Measurements from ENCODE around the gene SLF1. TPM values are rescaled to one million over a fixed set of nuclear protein-coding genes. Genes with fewer than 3 reads are reported as not detected.

Gene SLF1
- total RNA-seq, 3 donors from 2014 or later = 6.7 to 12.9 (median 8.5) TPM

- H3K27ac ChIP-seq = no peak overlapping the region
- no peak overlapping the region for H3K4me3 ChIP-seq
- H3K36me3 ChIP-seq = no peaks in the 10 kb centered on the region
- intact Hi-C loops (cut with DNase I; ENCODE audit: low total_unique reads) = no loop called here
- TF ChIP-seq, protein P1, sequence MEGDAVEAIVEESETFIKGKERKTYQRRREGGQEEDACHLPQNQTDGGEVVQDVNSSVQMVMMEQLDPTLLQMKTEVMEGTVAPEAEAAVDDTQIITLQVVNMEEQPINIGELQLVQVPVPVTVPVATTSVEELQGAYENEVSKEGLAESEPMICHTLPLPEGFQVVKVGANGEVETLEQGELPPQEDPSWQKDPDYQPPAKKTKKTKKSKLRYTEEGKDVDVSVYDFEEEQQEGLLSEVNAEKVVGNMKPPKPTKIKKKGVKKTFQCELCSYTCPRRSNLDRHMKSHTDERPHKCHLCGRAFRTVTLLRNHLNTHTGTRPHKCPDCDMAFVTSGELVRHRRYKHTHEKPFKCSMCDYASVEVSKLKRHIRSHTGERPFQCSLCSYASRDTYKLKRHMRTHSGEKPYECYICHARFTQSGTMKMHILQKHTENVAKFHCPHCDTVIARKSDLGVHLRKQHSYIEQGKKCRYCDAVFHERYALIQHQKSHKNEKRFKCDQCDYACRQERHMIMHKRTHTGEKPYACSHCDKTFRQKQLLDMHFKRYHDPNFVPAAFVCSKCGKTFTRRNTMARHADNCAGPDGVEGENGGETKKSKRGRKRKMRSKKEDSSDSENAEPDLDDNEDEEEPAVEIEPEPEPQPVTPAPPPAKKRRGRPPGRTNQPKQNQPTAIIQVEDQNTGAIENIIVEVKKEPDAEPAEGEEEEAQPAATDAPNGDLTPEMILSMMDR (IDR thresholded peaks at IDR 0.05) = no peak
- TF ChIP-seq POLR2AphosphoS5 (IDR thresholded peaks at IDR 0.05) (no peak), POLR2A (IDR thresholded peaks at IDR 0.05) (no peak)
- DNase-seq (ENCODE audit: low spot score in 2 of 2) = no peak
- H3K4me1 ChIP-seq = no peaks in the 10 kb centered on the region
- H3K27me3 ChIP-seq = no peaks in the 10 kb centered on the region
- H3K9me3 ChIP-seq = no peaks in the 10 kb centered on the region
Observed at GRCh38 chr5:94725142-94725541, 106.7 kb downstream of the SLF1 start.

DNA sequence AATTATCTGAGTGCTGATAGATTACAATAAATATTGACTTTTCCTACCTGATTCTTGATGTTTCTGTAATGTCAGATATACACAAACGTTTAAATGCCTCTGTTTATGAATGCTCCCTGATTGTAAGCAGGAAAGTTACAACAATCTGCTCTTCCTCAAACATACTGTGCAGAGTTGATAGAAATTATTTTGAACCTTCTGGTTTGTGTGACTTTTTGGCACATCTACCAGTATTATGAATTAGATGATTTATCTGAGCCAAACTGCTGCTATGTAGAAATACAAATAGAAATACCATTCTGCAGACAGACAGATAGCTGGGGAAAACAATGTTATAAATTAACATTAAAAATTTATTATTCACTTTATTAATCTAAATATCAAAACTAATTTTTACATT lies 113.0 kb downstream of the SLF1 start:
- H3K27me3 ChIP-seq = no peaks in the 10 kb centered on the region

DNA sequence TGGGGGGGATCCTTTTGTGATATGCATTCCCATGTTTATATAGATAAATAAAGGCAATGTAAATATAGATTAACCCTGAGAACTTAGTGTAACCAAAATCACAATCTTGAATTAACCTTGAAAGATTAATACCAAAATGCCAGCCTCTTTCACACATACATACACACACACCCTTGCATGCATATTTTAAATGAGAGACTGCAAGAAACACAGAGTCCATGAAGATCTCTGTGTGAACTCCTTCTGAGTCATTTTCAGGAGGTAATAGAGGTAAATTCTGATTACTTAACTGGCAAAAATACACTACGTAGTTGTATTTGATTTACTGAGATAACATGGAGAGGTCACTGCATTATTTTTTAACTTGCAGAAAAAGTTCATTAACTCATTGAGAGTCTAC lies 118.0 kb downstream of the SLF1 start:
- H3K36me3 ChIP-seq = no peaks in the 10 kb centered on the region
- TF ChIP-seq POLR2A (IDR thresholded peaks at IDR 0.05) = no peak
- no peak for TF ChIP-seq POLR2AphosphoS5 (IDR thresholded peaks at IDR 0.05)
- TF ChIP-seq, protein P1 (IDR thresholded peaks at IDR 0.05) = no peak
- H3K4me1 ChIP-seq = no peaks in the 10 kb centered on the region
- intact Hi-C loops (cut with DNase I; ENCODE audit: low total_unique reads) = no loop called here
- no peaks in the 10 kb centered on the region for H3K27me3 ChIP-seq
- no peak overlapping the region for H3K4me3 ChIP-seq
- no peak overlapping the region for H3K27ac ChIP-seq
- no peaks in the 10 kb centered on the region for H3K9me3 ChIP-seq
- no peak for DNase-seq (ENCODE audit: low spot score in 2 of 2)

More for the DNA sequence above, 113.0 kb downstream of the SLF1 start:
- Histone ChIP-seq H3K4me3 (no peak overlapping the region), H3K4me1 (no peaks in the 10 kb centered on the region), H3K9me3 (no peaks in the 10 kb centered on the region), H3K36me3 (no peaks in the 10 kb centered on the region), H3K27ac (no peak overlapping the region)
- no peak for DNase-seq (ENCODE audit: low spot score in 2 of 2)
- intact Hi-C loops (cut with DNase I; ENCODE audit: low total_unique reads) = no loop called here
- TF ChIP-seq POLR2AphosphoS5 (IDR thresholded peaks at IDR 0.05) (no peak), POLR2A (IDR thresholded peaks at IDR 0.05) (no peak)
- TF ChIP-seq, protein P1 (IDR thresholded peaks at IDR 0.05) = no peak

GRCh38 chr5:94740286-94740685 lies 121.8 kb downstream of the SLF1 start:
- no peak overlapping the region for H3K27ac ChIP-seq
- H3K36me3 ChIP-seq = no peaks in the 10 kb centered on the region
- intact Hi-C loops (cut with DNase I; ENCODE audit: low total_unique reads) = no loop called here
- no peak overlapping the region for H3K4me3 ChIP-seq
- no peaks in the 10 kb centered on the region for H3K4me1 ChIP-seq
- TF ChIP-seq POLR2A (IDR thresholded peaks at IDR 0.05) (no peak), POLR2AphosphoS5 (IDR thresholded peaks at IDR 0.05) (no peak)
- TF ChIP-seq, protein P1 (IDR thresholded peaks at IDR 0.05) = no peak
- no peaks in the 10 kb centered on the region for H3K9me3 ChIP-seq
- no peaks in the 10 kb centered on the region for H3K27me3 ChIP-seq
- no peak for DNase-seq (ENCODE audit: low spot score in 2 of 2)

DNA sequence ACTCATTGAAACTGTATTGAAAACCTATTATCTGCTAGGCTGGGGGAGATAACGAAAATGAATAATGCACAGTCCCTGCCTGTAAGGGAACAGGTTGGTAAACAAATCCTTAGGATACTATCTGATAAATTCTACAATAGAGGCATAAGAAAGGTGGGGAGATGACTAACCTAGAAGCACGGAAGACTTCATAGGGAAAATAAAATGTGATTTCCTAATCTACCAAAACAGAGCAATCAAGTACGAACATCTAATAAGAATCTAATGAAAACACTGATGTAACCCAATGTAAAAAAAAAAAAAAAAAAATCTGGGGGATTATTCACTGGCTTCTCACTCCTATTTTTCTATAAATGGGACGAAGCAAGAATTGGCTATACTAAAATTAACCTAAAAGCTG lies 124.4 kb downstream of the SLF1 start:
- intact Hi-C loops (cut with DNase I; ENCODE audit: low total_unique reads) = no loop called here
- TF ChIP-seq POLR2AphosphoS5 (IDR thresholded peaks at IDR 0.05) (no peak), POLR2A (IDR thresholded peaks at IDR 0.05) (no peak)
- TF ChIP-seq, protein P1 (IDR thresholded peaks at IDR 0.05) = no peak
- no peaks in the 10 kb centered on the region for H3K27me3 ChIP-seq
- no peaks in the 10 kb centered on the region for H3K9me3 ChIP-seq
- no peaks in the 10 kb centered on the region for H3K36me3 ChIP-seq
- H3K4me1 ChIP-seq = no peaks in the 10 kb centered on the region
- H3K4me3 ChIP-seq = no peak overlapping the region
- H3K27ac ChIP-seq = no peak overlapping the region
- no peak for DNase-seq (ENCODE audit: low spot score in 2 of 2)

Measured in breast epithelium (tissue), 4 donors.